NT2/D1 (cell line): ENCODE measurements around the gene RHNO1.

Source experiments
- YY1 ChIP-seq: IDR thresholded peaks from 2 replicates; pipeline ENCODE4 v1.6.1; 2011; ENCODE audit not compliant: insufficient read length, insufficient read depth
- ZNF274 ChIP-seq: IDR thresholded peaks from 2 replicates; pipeline ENCODE4 v1.6.1; 2011; ENCODE audit warnings: mild to moderate bottlenecking, low read depth, low read length

DNA sequence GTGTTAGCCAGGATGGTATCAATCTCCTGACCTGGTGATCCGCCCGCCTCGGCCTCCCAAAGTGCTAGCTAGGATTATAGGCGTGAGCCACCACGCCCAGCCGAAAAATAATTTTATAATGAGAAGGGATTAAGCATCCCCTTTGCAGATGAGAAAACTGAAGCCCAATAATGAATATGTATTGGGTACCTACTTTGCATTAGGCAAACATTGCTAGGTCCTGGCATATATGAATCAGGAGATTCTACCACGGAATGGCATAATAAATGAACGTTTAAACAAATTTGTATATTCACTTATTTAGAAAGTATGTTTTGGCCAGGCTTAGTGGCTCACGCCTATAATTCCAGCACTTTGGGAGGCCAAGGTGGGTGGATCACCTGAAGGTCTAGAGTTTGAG is 46.0 kb downstream of the RHNO1 start:
- no peak for TF ChIP-seq ZNF274
- no peak for TF ChIP-seq YY1
